GM18526 (cell line): Measurements from ENCODE around the gene XPC.

Source experiments
- POLR2A ChIP-seq: IDR thresholded peaks from 3 replicates; pipeline ENCODE4 v1.6.1; 2011; ENCODE audit not compliant: insufficient read length; ENCODE audit errors: extremely low read depth

Gene XPC

DNA sequence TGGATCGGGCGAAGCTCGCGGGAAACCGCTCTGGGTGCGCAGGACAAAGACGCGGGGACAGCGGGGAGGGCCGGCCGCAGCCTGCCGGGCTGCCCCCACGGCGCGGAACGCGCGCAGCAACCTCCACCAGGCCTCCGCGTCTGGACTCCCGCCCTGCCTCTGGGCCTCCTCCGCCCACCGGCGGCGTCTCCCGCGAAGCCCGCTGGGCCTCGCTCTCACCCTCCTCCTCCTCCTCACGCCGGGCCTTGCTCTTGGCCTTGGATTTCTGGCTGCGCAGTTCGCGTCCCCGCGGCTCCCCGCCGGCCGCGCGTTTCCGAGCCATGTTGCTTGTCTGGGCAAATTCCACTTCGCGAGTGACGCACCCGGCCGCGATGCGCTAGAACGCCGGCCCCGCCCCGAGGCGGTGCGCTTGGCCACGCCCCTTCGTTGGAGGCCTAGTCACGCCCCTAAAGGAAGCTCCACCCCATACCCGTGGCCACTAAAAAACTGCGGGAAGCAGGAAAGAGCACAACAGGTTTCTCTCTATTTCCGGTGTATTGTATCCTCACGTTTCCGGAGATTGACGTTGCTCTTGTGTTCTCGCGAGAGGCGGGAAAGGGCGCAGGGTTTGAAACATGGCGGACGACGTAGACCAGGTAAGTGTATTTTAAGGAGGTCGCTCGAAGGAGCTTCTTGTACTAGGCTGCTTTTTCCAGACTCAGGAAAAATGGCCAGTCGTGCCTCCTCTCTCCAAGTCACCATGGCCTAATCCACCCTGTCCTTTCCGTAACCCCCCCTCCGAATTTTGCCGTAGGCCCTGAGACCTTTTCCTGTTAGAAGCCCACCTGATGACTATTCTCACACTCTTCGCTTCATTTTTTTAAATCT, at the start of gene XPC, which contains the start of gene LSM3:
TSS of gene XPC (minus strand) at position 355 of the 867 bp plus-strand sequence. CDS start at position 322, 33 bp downstream.
TSS of gene LSM3 (plus strand) at position 571 of the 867 bp plus-strand sequence. CDS start at position 615, 44 bp downstream.
- TF ChIP-seq POLR2A = peak; percentile 87

DNA sequence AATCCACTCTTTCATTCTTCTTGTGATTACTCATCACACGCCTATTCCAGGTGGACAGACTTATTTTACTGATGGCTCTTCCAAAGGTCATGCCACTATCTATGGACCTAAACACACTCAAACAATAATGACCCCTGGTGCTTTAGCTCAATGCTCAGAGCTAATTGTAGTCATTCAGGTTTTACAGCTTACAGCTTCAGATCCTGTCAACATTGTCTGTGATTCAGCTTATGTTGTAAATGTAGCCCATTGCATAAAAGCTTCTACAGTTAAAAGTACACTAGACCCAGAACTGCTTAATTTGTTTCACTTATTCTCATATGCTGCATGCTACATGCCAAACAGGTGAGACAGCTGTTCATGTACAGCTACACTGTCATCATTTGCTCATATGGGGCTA, 49.5 kb upstream of the XPC start:
- no peak for TF ChIP-seq POLR2A

DNA sequence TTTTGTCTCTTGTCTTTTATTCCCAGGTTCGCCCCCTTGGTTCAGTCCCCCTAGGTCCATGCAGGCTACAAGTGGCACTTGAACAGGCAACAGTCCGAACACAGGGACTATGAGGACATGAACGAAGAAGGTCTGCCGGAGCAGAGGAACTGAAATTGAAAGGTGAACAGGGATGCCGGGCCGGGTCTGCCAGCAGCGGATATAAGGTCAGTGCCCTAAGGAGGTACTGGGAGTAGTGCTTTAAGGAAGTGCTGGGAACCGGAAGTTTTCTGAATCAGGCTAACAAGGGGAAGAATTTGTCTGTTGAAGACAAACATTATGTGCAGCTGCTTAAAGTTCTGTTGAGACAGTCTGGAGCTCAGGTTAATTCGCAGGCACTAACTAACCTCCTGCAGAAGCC, 47.0 kb upstream of the XPC start:
- TF ChIP-seq POLR2A = no peak

DNA sequence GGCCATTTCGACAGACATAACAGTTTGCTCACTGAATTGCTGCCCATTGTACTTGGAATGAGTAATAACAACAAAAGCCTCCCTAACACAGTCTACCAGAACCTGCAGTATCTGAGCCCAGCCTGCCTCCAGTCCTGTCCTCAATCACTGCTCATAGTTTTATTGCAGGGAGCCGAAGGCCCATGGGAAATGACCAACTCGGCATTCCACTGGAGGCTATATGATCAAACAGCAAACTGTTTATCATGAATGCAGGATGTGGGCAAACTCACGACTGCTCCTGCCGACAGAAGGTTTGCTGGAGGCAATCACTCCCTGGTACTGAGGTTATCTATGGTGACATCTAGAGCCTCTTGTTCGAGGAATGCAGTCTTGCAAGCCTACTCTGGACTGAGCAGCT, 46.5 kb upstream of the XPC start:
- no peak for TF ChIP-seq POLR2A

DNA sequence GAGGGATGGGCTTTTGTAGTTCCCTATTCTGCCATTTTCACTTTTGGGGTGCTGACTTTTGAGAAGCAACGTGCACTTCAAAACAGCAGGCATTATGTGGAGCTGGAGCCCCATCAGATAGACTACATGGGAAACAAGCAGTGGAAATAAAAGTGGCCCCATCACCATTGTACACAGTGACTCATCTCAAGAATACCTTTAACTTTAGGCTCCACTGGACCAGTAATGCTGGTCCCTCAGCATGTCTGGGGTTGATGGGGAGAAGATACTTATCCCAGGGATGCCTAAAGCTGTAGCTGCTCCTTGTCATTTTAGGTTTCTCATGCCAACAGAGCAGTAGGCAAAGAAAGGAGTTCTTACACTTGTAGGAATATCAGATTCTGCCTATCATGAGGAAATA, 45.2 kb upstream of the XPC start:
- no peak for TF ChIP-seq POLR2A

DNA sequence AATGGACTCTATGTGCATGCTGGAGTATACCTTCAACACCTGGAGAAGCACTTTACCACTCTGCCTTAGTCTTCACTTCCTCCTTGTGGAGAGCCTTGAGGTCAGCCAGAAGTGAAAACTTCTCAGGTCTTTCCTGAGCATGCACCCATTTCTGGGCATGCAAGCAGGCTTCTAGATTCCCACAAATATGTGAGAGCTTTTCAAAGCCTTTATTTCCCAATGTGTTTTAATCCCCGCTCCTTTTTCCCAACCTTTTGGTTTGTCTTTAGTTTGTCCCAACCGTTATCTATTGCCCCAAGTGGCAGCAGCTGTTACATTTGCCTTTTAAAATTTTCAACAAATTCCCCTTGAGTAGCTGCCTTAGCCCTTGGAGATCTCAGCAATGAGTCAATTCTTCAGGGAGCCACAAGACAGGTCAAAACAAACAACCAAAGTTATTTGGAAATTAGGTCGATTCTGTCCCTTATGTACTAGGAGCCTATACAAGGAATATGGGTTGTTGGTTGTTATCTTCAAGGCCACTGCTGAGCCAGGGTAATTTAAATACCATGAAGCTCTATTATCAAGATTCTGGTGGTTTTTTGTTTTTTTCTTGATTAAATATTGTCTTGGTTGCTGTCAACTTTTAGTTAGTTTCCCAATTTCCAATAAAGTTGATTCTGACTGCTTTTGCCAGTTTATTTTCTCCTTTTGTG, 44.6 kb upstream of the XPC start:
- TF ChIP-seq POLR2A = no peak

DNA sequence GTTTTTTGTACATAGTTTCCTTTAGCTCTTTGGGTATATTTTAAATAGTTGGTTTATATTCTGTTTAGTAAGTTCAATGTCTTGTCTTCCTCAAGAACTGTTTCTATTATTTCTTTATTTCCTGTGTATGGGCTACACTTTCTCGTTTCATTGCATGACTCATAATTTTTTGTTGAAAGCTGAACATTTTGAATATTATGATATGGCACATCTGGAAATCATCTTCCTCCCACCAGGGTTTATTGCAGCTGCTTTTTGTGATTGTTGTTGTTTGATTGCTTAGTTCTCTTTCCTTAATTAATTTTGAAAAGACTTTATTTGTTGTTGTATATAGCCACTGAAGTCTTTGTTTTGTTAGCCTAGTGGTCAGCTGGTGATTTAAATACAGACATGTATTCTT, 44.1 kb upstream of the XPC start:
- TF ChIP-seq POLR2A = no peak

DNA sequence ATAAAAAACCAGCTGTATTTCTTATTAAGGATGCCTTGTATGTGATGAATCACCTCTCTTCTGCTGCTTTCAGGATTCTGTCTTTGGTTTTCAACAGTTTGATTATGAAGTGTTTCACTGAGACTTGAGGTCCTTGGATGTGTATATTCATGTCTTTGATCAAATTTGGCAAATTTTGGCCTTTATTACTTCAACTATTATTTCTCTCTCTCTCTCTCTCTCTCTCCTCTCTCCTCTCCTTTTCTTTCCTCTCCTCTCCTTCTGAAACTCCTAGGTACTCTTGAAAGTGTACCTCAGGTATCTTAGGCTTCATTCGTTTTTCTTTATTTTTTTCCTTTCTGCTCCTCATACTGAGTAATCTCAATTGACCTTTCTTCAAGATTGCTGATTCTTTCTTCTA, 43.5 kb upstream of the XPC start:
- no peak for TF ChIP-seq POLR2A

DNA sequence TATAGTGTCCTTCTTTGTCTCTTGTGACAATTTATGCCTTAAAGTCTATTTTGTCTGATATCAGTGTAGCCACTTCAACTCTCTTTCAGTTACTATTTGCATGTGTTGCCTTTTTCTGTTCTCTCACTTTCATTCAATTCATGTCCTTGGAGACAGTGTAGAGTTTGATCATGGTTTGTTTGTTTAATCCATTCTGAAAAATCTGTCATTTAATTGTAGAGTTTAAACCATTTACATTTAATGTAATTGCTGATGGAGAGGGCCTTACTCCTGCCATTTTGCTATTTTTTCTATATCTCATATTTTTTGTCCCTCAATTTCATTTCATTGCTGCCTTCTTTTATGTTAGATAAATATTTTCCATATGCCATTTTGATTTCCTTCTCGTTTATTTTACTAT, 42.5 kb upstream of the XPC start:
- no peak for TF ChIP-seq POLR2A

DNA sequence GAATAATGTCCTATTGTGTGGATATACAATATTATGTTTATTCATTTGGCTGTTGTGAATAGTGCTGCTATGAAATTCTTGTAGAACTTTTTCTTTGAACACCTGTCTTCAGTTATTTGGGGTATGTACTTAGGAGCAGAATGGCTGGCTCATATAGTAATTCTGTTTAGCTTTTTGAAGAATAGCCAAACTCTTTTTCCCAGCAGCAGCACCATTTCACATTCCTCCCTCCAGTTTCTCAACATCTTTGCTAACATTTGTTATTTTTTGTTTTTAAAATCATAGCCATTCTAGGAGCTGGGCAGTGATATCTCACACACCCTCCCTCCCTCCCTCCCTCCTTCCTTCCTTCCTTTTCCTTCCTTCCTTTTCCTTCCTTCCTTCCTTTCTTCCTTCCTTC, 40.0 kb upstream of the XPC start:
- TF ChIP-seq POLR2A = no peak

DNA sequence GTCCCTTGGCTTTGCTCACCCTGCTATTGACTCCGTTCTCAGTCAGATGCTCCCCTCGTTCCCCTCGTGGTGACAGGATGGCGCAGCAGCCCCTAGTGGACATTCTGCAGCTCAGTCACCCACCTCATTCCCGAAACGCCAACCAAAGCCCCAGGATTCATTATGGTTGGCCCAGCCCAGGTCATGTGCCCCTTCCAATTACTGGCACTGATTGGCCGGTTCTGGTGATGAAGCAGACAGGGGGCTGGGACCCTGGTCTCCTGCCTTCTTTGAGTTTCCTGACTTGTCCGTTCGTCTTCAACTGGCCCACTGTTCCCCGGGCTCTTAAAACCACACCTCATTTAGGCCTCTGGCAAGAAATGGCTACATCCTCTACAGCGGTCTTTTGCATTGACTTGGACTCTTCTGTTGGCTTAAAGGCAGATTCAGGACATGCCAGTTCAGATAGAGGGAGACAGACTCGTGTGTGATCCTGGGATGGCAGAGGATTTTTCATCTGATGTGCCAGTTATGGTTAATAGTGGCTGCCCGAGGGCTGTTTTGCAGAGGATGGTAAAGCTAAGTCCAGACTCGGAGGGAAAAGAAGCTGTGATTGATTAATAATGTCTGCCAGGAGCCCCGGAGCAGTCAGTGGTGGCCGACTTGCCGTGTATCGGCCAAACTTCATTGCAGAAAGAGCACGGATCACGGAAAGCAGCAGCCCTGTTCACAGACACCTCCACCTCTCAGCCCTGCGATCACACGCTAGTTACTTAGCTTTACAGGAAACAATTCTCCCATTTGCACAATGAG, 38.1 kb upstream of the XPC start:
- no peak for TF ChIP-seq POLR2A

DNA sequence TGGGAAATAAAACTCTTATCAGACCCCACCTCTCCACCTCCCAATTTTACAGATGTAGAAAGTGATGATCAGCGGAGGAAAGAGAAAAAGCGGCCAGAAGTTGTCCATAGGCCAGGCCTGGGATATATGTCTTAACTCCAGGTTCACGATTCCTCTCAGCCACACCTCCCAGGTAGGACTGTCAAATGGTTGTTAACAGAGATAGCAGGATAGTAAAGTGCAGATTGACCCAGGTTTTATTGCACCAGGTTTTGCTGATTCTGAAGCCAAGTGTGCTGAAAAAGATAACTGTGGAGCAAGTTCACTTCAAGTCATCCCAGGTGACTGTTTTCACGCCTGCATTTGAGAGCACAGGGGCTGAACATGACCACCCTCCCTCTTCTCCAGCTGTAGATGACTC, 36.4 kb upstream of the XPC start:
- TF ChIP-seq POLR2A = no peak

DNA sequence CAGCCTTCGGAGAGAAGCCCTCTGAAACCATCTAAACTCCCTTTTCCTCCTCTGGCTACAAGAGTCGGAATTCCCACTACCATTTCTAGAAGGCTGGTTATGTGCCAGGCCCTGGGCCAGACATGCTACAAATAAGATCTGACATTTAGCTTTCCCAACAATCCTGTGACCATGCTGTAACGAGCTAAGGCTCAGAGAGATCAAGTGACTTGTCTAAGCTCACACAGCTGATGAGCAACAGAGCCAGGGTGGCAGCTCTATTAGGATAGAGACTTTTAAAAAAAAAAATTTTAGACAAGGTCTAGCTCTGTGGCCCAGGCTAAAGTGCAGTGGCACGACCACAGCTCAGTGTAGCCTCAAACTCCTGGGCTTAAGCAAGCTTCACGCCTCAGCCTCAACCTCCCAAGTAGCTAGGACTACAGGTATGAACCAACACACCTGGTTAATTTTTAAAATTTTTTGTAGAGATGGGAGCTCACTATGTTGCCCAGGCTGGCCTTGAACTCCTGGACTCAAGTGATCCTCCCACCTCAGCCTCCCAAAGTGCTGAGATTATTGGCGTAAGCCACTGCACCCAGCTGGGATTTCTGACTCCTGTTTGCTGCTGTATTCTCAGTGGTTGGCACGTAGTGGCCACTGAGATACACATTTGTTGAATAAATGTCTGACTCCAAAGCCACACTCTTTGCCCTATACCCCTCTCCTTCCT, 34.8 kb upstream of the XPC start:
- no peak for TF ChIP-seq POLR2A

DNA sequence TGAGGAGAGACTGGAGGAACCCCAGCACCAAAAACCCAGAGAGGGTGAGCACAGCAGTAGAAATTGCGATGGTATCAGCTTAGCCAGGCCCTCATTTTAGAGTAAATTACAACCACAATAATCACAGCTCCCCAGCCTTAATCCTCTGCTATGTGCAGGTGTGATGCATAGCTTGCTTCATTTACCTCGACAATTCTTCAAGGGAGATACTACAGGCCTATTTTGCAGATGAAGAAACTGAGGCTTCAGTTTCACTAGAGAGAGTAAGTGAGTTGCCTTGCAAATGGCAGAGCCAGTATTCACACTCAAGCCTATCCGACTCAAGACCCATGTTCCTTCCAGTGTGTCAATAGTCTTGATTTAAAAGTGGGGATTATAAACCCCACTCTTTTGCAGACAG, 33.6 kb upstream of the XPC start:
- TF ChIP-seq POLR2A = no peak

DNA sequence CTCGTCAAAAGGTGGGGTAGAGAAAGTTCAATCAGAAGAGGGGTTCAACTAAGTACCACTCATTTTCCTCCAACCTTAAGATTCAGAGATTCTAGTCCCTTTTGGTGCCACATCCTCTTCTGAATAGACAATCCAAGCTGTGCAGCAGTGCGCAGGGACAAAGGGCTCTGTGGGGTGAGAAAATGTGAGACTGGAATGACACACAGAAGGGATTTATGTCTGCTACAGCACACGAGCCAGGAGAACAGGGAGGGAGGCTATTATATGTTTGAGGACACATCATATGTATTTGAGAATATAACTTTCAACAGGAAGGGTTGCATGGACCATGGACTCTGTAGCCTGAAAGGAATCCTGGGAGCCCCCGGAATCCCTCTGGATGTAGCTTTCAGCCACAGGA, 33.2 kb upstream of the XPC start:
- no peak for TF ChIP-seq POLR2A
